Measurements from ENCODE around the gene CDCA8. TPM values are rescaled to one million over a fixed set of nuclear protein-coding genes. Genes with fewer than 3 reads are reported as not detected.

The CDCA8 gene
- total and polyA plus RNA-seq, 9 of the 15 experiments (the other 6 are each of a cell fraction or from before 2014, with no cell fraction given): 26.4 to 148 (median 81.8) TPM

DNA sequence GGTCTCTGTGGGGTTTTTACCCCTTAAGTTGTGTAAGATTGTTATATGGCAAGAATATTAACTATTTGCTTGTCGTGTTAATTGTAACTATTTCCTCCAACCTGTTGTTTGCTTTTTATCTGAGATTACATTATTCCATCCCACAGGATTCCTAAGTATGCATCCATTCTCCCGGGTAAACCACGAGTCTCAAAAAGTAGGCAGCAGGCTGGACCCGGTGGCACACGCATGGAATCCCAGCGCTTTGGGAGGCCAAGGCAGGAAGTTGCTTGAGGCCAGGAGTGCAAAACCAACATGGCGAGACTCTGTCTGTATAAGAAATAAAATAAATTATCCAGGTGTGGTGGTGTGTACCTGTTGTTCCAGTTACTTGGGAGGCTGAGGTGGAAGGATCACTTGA is 45.0 kb upstream of the CDCA8 start:
- no peak for ATAC-seq
- no peaks in the 10 kb centered on the region for H3K9me3 ChIP-seq (replicated peaks; ENCODE audit: control insufficient read depth, insufficient read depth, low read depth, low read length)
- BruUV-seq (replicated peaks): no TSS peak
- in situ Hi-C loops (cut with MboI): no loop called here
- no peak for DNase-seq (ENCODE audit: extremely low read depth in 1 of 4, low spot score in 3 of 4)
- H3K27ac ChIP-seq (ENCODE audit: extremely low read depth, low read depth, low read length): no peak overlapping the region
- H2AFZ ChIP-seq (ENCODE audit: low read depth, low read length): no peak overlapping the region
- H3K9ac ChIP-seq (ENCODE audit: insufficient read depth in 1 of 2, low read depth in 2 of 2, low read length in 2 of 2): no peak overlapping the region
- no peak overlapping the region for H3K4me3 ChIP-seq
- no peak for FAIRE-seq
- H3K79me2 ChIP-seq (ENCODE audit: control insufficient read depth, insufficient read depth, low read length): no peaks in the 10 kb centered on the region
- ChIA-PET POLR2A (no interaction called here), CTCF (ENCODE audit: low intra/inter-chr PET ratio) (no interaction called here)
- WGBS (ENCODE audit: insufficient coverage, low coverage, missing lambda C conversion rate): 2% methylated on average over 7 of the region's 7 CpGs
- H3K4me2 ChIP-seq (ENCODE audit: insufficient read depth, low read length): no peak overlapping the region
- peaks cover 0 to 3% of the 10 kb centered on the region in 2 experiments; a peak in 1 of 5 replicates for H3K4me1 ChIP-seq (replicated peaks in 1 of 2; ENCODE audit: control insufficient read depth in 2 of 2, insufficient read depth in 2 of 2, low read length in 2 of 2)
- intact Hi-C loops (cut with micrococcal nuclease): no loop called here
- H3K27me3 ChIP-seq (ENCODE audit: control insufficient read depth in 2 of 2, insufficient read depth in 2 of 2, low read length in 2 of 2): peaks cover 41 to 74% of the 10 kb centered on the region in 2 experiments
- 0 out of 2 replicates have a peak, but pooled peaks cover 5% of the 10 kb centered on the region for H4K20me1 ChIP-seq (replicated peaks; ENCODE audit: control insufficient read depth, insufficient read depth, low read length)
- no peaks in the 10 kb centered on the region for H3K36me3 ChIP-seq (ENCODE audit: control insufficient read depth, insufficient read depth, low read length)
- H3K9me1 ChIP-seq (ENCODE audit: control insufficient read depth, insufficient read depth, low read length): no peaks in the 10 kb centered on the region
- no peak for TF ChIP-seq ZFPM2 (CRISPR knock-in tag; IDR thresholded peaks at IDR 0.05)
- TF ChIP-seq, protein P1, sequence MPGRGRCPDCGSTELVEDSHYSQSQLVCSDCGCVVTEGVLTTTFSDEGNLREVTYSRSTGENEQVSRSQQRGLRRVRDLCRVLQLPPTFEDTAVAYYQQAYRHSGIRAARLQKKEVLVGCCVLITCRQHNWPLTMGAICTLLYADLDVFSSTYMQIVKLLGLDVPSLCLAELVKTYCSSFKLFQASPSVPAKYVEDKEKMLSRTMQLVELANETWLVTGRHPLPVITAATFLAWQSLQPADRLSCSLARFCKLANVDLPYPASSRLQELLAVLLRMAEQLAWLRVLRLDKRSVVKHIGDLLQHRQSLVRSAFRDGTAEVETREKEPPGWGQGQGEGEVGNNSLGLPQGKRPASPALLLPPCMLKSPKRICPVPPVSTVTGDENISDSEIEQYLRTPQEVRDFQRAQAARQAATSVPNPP (IDR thresholded peaks at IDR 0.05; ENCODE audit: borderline replicate concordance, insufficient read depth, insufficient read length): no peak
- TF ChIP-seq GTF2F1 (IDR thresholded peaks at IDR 0.05; ENCODE audit: low read depth, low read length): no peak
- TF ChIP-seq ZSCAN29 (IDR thresholded peaks at IDR 0.05): no peak
- TF ChIP-seq SAP30 (IDR thresholded peaks at IDR 0.05; ENCODE audit: borderline replicate concordance, insufficient read depth, low read depth, low read length, poor library complexity, severe bottlenecking): no peak
- TF ChIP-seq, protein P2, sequence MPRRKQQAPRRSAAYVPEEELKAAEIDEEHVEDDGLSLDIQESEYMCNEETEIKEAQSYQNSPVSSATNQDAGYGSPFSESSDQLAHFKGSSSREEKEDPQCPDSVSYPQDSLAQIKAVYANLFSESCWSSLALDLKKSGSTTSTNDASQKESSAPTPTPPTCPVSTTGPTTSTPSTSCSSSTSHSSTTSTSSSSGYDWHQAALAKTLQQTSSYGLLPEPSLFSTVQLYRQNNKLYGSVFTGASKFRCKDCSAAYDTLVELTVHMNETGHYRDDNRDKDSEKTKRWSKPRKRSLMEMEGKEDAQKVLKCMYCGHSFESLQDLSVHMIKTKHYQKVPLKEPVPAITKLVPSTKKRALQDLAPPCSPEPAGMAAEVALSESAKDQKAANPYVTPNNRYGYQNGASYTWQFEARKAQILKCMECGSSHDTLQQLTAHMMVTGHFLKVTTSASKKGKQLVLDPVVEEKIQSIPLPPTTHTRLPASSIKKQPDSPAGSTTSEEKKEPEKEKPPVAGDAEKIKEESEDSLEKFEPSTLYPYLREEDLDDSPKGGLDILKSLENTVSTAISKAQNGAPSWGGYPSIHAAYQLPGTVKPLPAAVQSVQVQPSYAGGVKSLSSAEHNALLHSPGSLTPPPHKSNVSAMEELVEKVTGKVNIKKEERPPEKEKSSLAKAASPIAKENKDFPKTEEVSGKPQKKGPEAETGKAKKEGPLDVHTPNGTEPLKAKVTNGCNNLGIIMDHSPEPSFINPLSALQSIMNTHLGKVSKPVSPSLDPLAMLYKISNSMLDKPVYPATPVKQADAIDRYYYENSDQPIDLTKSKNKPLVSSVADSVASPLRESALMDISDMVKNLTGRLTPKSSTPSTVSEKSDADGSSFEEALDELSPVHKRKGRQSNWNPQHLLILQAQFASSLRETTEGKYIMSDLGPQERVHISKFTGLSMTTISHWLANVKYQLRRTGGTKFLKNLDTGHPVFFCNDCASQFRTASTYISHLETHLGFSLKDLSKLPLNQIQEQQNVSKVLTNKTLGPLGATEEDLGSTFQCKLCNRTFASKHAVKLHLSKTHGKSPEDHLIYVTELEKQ (CRISPR knock-in tag; IDR thresholded peaks at IDR 0.05): no peak
- TF ChIP-seq, protein P3, sequence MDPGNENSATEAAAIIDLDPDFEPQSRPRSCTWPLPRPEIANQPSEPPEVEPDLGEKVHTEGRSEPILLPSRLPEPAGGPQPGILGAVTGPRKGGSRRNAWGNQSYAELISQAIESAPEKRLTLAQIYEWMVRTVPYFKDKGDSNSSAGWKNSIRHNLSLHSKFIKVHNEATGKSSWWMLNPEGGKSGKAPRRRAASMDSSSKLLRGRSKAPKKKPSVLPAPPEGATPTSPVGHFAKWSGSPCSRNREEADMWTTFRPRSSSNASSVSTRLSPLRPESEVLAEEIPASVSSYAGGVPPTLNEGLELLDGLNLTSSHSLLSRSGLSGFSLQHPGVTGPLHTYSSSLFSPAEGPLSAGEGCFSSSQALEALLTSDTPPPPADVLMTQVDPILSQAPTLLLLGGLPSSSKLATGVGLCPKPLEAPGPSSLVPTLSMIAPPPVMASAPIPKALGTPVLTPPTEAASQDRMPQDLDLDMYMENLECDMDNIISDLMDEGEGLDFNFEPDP (CRISPR knock-in tag; IDR thresholded peaks at IDR 0.05): no peak
- TF ChIP-seq, protein P4, sequence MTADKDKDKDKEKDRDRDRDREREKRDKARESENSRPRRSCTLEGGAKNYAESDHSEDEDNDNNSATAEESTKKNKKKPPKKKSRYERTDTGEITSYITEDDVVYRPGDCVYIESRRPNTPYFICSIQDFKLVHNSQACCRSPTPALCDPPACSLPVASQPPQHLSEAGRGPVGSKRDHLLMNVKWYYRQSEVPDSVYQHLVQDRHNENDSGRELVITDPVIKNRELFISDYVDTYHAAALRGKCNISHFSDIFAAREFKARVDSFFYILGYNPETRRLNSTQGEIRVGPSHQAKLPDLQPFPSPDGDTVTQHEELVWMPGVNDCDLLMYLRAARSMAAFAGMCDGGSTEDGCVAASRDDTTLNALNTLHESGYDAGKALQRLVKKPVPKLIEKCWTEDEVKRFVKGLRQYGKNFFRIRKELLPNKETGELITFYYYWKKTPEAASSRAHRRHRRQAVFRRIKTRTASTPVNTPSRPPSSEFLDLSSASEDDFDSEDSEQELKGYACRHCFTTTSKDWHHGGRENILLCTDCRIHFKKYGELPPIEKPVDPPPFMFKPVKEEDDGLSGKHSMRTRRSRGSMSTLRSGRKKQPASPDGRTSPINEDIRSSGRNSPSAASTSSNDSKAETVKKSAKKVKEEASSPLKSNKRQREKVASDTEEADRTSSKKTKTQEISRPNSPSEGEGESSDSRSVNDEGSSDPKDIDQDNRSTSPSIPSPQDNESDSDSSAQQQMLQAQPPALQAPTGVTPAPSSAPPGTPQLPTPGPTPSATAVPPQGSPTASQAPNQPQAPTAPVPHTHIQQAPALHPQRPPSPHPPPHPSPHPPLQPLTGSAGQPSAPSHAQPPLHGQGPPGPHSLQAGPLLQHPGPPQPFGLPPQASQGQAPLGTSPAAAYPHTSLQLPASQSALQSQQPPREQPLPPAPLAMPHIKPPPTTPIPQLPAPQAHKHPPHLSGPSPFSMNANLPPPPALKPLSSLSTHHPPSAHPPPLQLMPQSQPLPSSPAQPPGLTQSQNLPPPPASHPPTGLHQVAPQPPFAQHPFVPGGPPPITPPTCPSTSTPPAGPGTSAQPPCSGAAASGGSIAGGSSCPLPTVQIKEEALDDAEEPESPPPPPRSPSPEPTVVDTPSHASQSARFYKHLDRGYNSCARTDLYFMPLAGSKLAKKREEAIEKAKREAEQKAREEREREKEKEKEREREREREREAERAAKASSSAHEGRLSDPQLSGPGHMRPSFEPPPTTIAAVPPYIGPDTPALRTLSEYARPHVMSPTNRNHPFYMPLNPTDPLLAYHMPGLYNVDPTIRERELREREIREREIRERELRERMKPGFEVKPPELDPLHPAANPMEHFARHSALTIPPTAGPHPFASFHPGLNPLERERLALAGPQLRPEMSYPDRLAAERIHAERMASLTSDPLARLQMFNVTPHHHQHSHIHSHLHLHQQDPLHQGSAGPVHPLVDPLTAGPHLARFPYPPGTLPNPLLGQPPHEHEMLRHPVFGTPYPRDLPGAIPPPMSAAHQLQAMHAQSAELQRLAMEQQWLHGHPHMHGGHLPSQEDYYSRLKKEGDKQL (CRISPR knock-in tag; IDR thresholded peaks at IDR 0.05; ENCODE audit: borderline replicate concordance): no peak
- no peak for TF ChIP-seq ZNF584 (CRISPR knock-in tag; IDR thresholded peaks at IDR 0.05; ENCODE audit: low read depth)
- TF ChIP-seq CREM (IDR thresholded peaks at IDR 0.05; ENCODE audit: low read depth): no peak

All from K562 (cell line).